NCI-H2227 (cell line): ENCODE results near the gene TBC1D16.

ENCODE experiments used
- DNase-seq: peaks from one replicate; lab custom pipeline; 2025; ENCODE audit not compliant: unreplicated experiment; lab: John Stamatoyannopoulos, UW

The TBC1D16 gene

DNA sequence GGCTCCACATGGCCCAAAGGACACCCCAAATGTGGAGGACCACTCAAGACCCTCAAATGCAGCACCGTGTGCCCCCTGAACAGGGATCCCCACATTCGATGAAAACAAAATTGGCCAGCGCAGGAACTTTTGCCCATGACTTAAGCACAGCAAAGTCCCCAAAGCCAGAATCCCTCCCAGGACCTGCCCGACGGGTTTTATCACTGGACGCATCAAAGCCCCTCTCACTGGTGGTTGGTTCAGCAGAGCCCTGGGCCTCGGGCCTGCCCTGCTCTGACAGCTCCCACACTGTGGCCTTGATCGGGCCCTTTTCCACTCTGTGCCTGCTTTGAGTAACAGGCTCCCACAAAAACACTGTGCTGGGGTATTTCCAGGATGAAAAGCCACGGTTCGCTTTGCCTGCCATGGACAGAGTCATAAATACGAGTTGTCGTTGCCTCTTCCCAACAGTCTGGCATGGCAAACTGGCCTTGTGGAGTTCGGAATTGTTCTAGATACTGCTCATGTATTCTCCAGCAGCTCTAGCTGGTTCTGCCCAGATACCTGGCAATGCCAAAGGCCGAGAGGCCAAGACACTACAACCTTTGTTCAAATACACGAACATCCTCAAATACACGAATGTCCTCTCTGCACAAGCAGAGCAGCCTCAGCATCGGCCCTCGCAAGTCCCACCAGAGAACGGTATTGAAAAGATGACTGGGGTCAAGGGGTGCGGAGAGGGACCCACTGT, 46.4 kb downstream of the TBC1D16 start:
- DNase-seq: no peak

DNA sequence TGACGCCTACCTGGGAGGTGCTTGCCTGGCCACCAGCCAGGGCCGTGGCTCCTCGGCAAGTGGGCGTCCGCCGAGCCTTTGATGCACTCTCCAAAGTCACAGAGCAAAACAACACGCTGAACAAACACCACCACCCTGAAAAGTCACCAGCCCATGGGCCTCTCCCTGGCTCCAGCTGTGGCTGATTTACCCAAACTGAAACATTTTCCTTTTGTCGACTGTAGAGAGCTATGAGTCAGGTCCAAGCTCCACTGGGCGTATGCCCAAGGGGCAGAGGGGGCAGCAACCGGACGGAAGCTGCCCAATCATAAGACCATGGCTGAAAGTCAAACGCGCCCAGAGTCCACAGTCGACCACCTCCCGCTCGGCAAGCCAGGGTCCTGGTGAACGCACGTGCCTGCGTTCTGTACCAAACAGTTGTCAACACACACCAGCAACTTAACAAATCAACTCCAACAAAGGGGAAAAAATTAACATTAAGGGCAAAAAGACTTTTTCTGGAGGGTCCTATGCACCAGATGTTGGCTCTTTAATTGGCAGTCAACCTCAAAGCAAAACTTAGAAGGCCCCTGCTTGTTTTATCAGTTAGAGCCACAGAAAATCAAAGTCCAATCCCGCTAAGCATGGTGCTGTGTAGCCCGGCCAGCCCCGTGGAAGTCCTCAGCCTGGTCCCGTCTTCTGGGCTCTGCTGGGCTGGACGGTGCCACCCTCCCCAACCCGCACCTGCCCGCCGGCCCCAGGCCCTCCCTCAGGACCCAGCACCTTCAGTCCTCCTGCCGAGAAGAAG, 47.3 kb downstream of the TBC1D16 start:
- DNase-seq: no peak

DNA sequence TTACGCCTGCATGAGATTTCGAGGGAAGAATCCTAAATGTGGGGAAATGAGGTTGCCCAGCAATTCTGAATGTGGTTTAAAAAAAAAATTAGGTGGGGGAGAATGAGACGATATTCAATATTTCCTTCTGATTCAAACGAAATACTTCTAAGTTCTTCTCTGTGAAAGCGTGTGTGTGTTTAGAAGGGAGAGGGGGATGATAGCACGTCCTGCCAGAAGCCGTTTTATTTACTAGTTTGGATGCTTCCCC, 47.8 kb downstream of the TBC1D16 start:
- DNase-seq: no peak

DNA sequence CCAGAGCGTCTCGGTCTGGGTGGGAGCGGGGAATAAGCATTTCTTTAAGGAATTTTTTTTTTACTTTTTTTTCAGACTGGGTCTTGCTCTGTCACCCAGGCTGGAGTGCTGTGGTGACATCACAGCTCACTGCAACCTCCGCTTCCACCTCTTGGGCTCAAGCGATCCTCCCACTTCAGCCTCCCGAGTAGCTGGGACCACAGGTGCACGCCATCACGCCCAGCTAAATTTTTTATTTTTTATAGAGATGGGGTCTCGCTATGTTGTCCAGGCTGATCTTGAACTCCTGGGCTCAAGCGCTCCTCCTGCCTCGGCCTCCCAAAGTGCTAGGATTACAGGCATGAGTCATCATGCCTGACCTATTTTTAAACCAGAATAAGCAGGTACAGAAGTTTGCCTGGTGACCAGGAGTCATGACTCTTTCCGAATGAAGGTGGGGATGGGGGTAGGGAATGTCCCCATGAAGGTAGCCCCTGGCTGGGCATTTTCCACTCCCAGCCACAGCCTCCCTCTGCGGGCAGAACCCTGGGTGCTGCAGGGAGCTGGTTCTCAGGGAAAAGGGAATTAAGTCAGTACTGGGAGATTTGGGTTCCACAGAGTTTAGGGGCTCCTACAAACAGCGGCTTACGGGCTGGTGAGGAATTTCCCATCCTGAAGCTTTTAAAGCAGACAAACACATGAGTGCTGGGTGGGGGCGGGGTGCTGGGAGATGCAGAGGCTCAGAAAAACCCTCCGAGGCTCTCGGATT, 48.3 kb downstream of the TBC1D16 start:
- DNase-seq: no peak

DNA sequence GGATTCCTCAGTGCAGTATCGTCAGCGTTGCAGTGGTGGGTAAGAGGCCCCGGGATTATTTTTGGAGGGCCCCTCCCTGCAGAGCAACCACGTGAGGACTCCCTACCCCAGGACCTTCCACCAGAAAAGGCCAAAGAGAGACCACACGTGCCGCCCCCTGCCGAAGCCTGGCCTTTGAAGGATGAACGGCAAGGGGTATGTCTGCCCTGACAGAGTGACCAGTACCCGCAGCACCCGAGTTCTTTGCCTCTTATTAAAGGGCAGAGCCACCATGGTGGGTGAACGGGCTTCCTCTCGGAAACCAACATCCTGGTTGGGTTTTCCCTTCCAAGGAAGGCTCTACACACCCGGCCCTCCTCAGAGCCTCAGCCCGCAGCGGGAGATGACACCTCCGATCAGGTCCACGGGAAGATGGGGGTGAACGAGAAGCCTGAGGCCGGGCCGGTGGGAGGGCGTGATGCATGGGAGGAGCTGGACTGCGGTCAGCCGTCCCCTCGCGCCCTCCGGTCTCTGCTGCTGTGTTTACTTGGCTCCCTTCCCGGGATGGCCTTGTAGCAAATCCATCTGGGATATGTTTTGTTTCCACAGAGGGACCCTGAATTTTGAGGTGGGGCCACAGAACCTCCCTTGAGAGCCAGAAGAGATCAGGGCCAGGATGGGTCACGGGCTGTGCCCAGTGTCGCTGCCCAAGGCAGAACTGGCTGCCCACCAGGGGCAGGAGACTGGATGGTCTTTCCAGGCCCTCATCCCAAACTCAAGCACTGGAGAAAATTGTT, 49.1 kb downstream of the TBC1D16 start:
- no peak for DNase-seq

DNA sequence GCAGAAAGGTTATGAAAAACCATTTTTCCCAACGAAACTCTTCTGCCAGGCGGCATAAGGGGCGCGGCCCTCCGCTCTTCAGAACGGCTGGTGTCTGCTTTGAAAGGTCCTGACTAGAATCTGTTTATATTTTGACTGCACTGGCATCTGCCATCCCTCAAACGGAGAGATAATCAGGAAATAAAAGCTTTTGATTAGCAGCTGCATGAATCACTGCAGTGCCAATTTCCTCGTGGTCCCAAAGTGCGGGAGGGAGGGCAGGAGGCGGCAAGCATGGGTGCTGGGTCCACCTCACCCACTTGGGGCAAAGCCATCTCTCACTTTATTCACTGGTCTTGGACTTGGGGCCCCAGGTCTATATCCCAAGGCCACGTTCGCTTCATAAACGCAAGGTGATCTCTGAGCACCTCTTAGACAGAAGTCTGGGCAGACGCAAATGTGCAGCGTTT, 49.7 kb downstream of the TBC1D16 start:
- no peak for DNase-seq

DNA sequence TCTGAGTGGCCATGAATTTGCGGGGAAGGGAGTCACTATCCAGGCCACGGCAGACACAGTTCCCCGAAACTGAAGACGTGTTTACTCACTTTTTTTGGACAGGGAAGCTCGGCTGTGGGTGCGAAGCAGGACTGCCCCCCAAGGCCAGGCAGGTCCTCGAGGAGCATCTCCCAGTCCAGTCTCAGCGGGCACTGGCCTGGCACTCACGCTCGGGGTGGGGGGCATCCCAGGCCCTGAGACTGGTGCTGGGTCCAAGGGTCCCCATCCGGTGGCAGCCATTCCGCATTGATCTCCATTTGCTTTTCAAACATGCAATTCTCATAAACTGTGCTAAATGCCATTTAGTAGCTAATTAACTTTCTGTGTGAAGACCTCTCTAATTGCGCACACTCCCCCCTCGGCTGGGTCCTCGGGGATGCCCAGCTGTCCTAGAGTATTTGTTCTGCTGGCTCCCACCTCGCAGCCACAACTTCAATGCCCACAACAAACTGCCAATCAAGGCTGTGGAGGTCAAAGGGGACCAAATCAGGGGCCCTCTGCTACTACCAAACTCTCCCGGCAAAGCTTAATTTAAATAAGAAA, 50.2 kb downstream of the TBC1D16 start:
- no peak for DNase-seq

DNA sequence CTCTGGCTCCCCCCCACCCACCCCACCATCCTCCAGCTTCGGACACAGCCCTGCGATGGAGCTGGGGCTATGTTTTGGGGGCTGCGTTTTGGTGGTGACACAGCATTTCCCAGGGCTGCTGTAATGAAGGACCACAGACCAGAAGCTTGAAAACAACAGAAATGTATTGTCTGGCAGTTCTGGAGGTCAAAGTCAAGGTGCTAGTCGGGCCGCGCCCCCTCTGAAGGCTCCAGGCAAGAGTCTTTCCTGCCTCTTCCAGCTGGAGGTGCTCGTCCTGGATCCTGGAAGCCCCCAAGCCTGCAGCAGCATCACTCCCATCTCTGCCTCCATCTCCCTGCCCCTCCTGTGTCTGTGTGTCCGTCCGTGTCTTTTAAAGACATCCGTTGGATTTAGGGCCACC, 50.8 kb downstream of the TBC1D16 start:
- DNase-seq: no peak

DNA sequence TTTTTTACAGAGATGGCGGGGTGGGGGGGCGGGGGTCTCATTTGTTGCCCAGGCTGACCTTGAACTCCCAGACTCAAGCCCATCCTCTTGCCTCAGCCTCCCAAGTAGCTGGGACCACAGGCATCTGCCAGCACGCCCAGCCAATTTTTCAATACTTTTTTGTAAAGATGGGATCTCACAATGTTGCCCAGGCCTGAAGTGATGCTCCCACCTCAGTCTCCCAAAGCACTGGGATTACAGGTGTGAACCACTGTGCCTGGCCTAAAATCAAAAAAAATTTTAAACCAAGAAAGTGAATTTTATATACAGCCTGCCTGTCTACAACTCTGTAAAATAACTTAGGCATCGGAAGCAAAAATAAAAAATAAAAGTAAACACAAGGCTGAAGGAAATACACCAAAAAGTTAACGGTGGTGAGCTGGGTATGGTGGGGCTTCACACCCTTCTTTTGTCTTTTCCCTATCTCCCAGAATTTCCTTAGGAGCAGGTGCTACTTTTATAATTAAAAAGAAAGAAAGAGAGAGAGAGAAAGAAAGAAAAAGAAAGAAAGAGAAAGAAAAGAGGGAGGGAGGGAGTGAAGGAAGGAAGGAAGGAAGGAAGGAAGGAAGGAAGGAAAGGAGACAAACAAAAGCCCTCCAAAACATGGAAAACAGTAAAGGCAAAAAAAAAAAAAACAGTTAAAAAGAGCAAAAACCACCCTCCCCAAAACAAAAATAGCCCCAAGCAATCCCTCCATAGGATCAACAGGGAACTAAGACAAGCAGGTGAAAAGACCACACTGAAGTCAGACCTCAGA, 51.4 kb downstream of the TBC1D16 start:
- DNase-seq: no peak

DNA sequence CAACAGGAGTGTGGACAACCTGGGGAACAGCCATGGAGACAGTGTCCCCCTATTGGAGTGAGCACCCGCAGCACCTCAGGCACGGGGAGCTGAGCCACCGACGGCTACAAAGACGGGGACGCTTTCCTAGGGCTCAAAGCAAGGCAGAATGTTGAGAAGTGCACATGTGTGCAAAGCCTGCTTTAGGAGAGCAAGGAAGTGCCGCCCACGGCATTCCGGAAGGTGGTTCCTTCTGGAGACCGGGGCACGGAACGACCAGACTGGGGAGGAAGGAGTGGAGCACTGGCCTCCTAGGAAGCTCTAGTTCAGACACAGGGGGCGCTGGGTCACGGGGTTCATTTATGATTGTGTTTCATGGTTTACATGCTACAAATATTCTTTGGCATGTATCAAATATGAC, 52.2 kb downstream of the TBC1D16 start:
- no peak for DNase-seq

DNA sequence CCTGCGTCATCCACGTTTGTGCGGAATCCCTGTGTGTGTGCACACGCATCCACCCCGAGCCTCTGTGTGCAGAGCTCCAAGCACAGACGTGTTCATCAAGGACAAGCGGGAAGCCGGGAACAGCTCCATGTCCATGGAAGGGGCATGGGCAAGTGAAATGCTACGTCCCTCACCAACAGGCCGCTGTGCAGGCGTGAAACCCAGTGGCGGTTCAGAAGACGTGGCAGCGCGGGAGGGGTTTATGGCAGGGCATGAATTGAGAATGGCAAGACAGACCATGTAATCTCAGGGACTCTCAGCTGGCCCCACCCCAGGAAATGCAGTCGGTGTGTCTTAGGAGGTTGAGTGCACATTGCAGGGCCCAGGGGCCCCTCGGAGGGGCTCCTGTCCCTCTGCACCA, 52.7 kb downstream of the TBC1D16 start:
- DNase-seq: no peak

DNA sequence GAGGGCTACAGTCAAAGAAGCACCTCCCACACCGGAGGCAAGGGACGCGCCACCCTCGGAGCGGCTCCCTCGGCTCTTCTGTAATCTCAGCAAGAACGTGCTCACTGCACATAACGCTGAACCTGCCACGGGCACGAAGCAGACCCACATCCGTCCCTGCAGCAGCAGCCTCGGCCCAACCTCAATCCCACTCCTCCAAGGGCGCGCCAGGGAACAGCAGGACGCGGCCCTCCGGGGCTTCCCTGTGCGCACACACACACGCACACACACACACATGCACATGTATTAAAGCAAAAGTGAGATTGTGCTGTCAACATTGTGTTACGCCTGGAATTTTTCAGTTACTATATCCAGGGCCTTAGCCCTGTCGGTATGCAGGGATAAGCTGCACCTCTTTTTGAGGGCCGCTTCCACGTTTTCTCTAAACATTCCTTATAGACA, 54.0 kb downstream of the TBC1D16 start:
- no peak for DNase-seq

DNA sequence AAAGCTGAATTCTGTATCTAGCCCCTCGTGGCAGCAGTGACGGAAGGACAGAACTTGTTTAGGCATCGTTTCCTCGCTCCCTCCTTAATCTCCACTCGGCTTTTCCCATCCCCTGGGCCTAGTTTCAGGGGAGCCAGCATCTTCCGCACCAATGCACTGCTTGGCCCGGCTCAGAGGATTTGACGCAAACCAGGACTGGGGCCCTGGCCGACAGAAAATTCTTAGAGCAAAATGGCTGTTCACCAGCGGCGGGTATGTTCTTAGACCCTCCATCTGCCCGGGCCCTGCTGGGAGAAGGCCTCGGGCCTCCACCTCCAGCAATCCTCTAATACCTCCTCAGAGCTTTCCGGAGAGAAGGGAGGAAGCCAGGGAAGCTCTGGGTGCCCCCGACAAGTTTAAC, 54.6 kb downstream of the TBC1D16 start:
- no peak for DNase-seq

DNA sequence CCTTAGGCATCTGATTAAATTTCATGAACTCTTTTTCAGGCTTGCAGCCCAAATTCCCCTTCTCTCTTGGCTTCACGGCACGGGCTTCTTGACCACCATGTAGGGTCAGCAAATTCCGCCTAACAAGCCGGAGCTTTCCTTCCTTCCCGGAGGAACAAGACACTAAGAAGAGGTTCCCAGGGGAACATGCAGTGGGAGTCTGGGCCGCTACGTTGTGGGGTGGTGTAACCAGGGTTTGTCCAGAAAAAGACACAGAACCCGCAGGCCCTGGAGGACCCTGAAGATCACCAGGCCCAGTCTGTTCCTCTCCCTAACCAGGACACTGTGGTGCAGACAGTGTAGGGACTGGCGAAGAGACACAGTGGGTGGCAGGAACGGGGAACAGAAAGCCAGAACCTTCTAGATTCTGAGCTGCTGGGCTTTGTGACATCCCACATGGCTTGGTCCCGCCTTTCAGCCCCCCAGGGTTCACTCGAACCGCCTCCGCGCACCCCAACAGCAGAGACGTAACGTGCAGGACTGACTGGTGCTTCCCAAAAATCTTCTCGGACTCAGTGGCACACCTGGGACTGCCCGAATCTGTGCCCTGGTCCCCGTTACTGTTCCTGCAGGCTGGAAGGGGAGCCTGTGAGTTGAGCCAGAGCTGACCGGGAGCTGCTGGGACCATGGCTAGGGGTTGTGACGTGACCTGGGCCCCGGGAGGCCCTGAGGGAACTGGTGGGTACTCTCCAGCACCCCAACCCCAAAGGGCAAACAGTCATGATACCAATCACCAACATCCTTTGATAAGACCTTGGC, 55.2 kb downstream of the TBC1D16 start:
- no peak for DNase-seq

DNA sequence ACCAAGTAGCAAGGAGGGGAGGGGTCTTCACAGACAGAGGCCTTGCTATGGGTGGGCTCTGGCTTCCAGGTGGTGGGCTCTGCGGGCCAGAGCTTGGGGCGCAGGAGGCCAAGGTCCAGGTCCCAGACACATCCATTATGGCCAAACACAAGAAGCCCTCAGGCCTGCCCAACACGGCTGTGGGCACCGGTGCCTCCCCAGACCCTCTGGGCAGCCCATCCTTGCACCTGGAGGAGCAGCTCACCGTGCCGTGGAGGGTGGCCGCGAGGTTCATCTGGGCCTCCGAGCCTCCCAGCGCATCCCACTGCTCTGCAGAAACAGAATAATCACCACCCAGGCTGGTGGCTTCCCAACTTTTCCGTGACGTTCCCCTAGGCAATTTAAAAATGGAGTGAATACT, 55.9 kb downstream of the TBC1D16 start:
- no peak for DNase-seq

DNA sequence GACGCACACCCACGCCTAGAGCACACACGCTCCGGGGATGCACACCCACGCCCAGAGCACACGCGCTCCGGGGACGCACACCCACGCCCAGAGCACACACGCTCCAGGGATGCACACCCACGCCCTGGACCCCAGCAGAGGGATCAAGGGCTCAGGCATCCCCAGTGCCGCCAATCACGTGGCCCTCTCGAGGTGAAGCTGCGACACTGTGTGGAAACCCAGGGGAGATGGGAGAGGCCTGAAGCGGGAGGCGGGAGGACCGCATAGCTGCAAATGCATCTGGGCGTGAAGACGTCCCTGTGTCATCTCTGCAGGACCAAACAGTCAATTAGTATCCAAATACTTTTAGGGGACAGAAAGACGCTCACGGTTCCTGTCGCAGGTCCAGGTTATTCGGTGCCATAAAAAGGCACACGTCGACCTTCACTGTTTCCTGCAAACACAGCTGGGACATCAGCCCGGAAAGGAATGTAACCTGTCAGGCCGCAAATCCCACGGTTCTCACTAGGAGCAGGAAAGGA, 56.4 kb downstream of the TBC1D16 start:
- no peak for DNase-seq

DNA sequence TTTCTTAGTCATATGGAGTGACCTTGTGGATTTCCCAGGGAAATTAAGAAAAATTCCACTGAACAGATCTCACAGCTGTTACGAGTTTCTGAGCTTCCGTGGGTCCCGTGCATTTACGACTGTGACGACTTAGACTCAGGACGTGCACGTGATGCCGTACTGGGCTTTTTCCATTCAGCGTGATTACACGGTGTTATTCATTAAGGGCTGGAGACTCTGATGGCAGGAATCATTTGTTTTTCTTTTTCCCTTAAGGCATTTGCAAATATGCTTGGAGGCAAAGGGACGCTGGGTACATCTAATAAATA, 57.2 kb downstream of the TBC1D16 start:
- no peak for DNase-seq

DNA sequence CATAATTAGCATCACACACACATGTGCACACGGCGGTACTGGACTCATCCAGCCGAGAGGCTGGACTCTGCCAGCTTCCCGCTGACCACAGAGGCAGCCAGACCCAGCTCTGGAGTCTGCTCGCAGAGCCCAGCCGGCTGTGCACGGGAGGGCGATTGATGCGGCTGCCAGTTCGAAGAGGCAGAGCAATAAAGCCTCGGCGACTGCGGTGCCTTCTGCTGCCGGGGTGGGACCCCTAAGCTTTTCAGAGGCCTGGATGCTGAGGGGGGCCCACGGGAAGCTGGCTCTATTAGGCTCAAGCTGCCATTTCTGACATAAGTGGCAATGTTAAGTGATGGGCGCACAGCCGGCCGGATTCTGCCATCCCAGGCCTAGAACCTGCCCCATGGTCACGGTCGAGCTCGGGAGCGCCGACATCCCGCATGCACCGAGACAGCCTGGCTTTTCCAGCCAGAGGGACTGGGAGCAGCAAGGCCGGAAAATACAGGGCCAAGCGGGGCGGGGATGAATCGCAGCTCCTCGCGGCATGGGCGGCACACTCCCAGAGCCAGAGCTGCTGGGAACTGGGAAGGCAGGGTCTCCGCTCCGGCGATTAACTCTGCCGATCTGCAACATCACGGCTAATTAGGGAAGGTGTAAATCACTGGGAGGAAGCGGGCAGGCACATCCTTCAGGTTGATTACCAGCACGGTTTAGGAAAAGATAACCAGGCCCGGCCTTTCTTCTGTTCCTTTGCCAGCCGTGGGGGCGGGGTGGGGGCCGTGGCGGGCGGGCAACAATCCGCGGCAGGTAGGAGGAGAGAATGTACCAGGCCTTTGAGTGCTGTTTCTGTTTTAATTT, 57.7 kb downstream of the TBC1D16 start:
- DNase-seq: no peak
